SK-N-SH (cell line): ENCODE measurements around the gene KSR2.

Experiments
- CTCF ChIP-seq: fragments of 200-600 bp; sonication (generic); IDR thresholded peaks from 2 replicates; pipeline ENCODE4 v1.6.1; 2017; ENCODE audit warnings: antibody characterized with exemption, mild to moderate bottlenecking, moderate library complexity
- EZH2phosphoT487 ChIP-seq: fragments of 200-600 bp; sonication (generic); IDR thresholded peaks from 2 replicates; pipeline ENCODE4 v1.6.1; 2017; ENCODE audit warnings: low read depth, mixed run types, mild to moderate bottlenecking, antibody characterized with exemption, moderate library complexity, borderline replicate concordance
- FOSL2 ChIP-seq: IDR thresholded peaks from 2 replicates; pipeline ENCODE4 v1.4.0; 2012; ENCODE audit warnings: low read depth, mild to moderate bottlenecking, moderate library complexity, borderline replicate concordance
- PBX3 ChIP-seq: IDR thresholded peaks from 2 replicates; pipeline ENCODE4; 2012
- RCOR1 ChIP-seq: fragments of 150-350 bp; IDR thresholded peaks from 2 replicates; pipeline ENCODE4 v1.6.1; 2017; ENCODE audit warnings: antibody characterized with exemption, low read length
- RXRA ChIP-seq: IDR thresholded peaks from 2 replicates; pipeline ENCODE4 v1.4.0; 2012; ENCODE audit warnings: low read depth, mild to moderate bottlenecking, borderline replicate concordance
- SIN3A ChIP-seq: IDR thresholded peaks from 2 replicates; pipeline ENCODE4 v1.6.1; 2012; ENCODE audit warnings: low read depth, mild to moderate bottlenecking, low read length, moderate library complexity, borderline replicate concordance
- TEAD4 ChIP-seq: IDR thresholded peaks from 2 replicates; pipeline ENCODE4 v1.4.0; 2012; ENCODE audit warnings: mild to moderate bottlenecking, borderline replicate concordance; ENCODE audit not compliant: insufficient read depth
- YY1 ChIP-seq: IDR thresholded peaks from 2 replicates; pipeline ENCODE4 v1.4.0; 2012; ENCODE audit warnings: low read depth, mild to moderate bottlenecking
- TF ChIP-seq, protein P1 (sequence below): fragments of 150-350 bp; IDR thresholded peaks from 2 replicates; pipeline ENCODE4 v1.6.1; 2017; ENCODE audit warnings: antibody characterized with exemption, low read length, low read depth, borderline replicate concordance
- TF ChIP-seq, protein P2 (sequence below): fragments of 150-350 bp; IDR thresholded peaks from 2 replicates; pipeline ENCODE4 v1.6.1; 2016; ENCODE audit warnings: mild to moderate bottlenecking, low read depth, low read length
- TF ChIP-seq, protein P3 (sequence below): IDR thresholded peaks from 2 replicates; pipeline ENCODE4 v1.4.0; 2012; ENCODE audit warnings: low read depth

DNA sequence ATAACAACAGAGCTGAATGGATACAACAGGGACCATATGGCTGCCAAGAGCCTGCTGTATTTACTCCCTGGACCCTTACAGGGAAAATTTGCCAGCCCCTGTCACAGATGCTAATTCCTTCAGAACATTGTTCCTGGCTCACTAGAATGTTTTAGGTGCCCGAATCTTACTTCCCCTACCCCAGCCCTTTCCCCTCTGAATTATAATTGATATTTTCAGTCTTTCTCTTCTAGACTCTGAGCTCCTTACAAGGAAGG, 235.3 kb downstream of the KSR2 start:
- TF ChIP-seq EZH2phosphoT487 (no peak), RCOR1 (no peak), CTCF (no peak), PBX3 (no peak), YY1 (no peak), SIN3A (no peak), TEAD4 (no peak), RXRA (no peak), FOSL2 (no peak)
- TF ChIP-seq, protein P1, sequence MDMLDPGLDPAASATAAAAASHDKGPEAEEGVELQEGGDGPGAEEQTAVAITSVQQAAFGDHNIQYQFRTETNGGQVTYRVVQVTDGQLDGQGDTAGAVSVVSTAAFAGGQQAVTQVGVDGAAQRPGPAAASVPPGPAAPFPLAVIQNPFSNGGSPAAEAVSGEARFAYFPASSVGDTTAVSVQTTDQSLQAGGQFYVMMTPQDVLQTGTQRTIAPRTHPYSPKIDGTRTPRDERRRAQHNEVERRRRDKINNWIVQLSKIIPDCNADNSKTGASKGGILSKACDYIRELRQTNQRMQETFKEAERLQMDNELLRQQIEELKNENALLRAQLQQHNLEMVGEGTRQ = no peak
- TF ChIP-seq, protein P2, sequence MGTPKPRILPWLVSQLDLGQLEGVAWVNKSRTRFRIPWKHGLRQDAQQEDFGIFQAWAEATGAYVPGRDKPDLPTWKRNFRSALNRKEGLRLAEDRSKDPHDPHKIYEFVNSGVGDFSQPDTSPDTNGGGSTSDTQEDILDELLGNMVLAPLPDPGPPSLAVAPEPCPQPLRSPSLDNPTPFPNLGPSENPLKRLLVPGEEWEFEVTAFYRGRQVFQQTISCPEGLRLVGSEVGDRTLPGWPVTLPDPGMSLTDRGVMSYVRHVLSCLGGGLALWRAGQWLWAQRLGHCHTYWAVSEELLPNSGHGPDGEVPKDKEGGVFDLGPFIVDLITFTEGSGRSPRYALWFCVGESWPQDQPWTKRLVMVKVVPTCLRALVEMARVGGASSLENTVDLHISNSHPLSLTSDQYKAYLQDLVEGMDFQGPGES = no peak
- TF ChIP-seq, protein P3, sequence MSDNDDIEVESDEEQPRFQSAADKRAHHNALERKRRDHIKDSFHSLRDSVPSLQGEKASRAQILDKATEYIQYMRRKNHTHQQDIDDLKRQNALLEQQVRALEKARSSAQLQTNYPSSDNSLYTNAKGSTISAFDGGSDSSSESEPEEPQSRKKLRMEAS = no peak
